Neuron (in vitro differentiated cells): ENCODE data around the gene CHPT1.
"Not testable (repeated sequence)": the region's sequence is repeated elsewhere in the genome, so short reads cannot be mapped to it uniquely, and the experiment has no call there.

ENCODE experiments used
- H2AFZ ChIP-seq: one replicate; pipeline ENCODE4 v1.6.1; 2013; ENCODE audit warnings: low read depth, mild to moderate bottlenecking, inconsistent platforms, low read length, moderate library complexity
- H3K27me3 ChIP-seq: one replicate; pipeline ENCODE4 v1.6.1; 2013; ENCODE audit warnings: low read length; ENCODE audit not compliant: insufficient read depth
- H3K36me3 ChIP-seq: one replicate; pipeline ENCODE4 v1.6.1; 2013; ENCODE audit warnings: low read length; ENCODE audit not compliant: insufficient read depth
- H3K4me1 ChIP-seq: one replicate; pipeline ENCODE4 v1.6.1; 2013; ENCODE audit warnings: low read length; ENCODE audit not compliant: insufficient read depth
- H3K4me3 ChIP-seq: 2 replicates; pipeline ENCODE4 v1.5.1; 2013; ENCODE audit warnings: mild to moderate bottlenecking, low read length, moderate library complexity
- H3K9me3 ChIP-seq: one replicate; pipeline ENCODE4 v1.6.1; 2013; ENCODE audit warnings: low read length

Gene CHPT1

GRCh38 chr12:101697197-101697929 is at the start of gene CHPT1:
Gene CHPT1, plus strand, starts transcription at chr12:101697640. Its CDS starts 222 bp downstream, at chr12:101697862.
- H3K36me3 ChIP-seq = no peaks in the 10 kb centered on the region
- H2AFZ ChIP-seq = peak within 1 kb of the TSS; percentile 89
- no peaks in the 10 kb centered on the region for H3K27me3 ChIP-seq
- peak within 1 kb of the TSS; percentile 72 for H3K4me3 ChIP-seq
- no peaks in the 10 kb centered on the region for H3K9me3 ChIP-seq
- H3K4me1 ChIP-seq = peaks cover 9% of the 10 kb centered on the region

- no peaks in the 10 kb centered on the region for H3K36me3 ChIP-seq
- H3K4me3 ChIP-seq = no peak overlapping the region
- no peak overlapping the region for H2AFZ ChIP-seq
- H3K27me3 ChIP-seq = peaks cover 2% of the 10 kb centered on the region
- H3K4me1 ChIP-seq = no peaks in the 10 kb centered on the region
- H3K9me3 ChIP-seq = no peaks in the 10 kb centered on the region
Measured at GRCh38 chr12:101647711-101648110, 49.7 kb upstream of the CHPT1 start.

GRCh38 chr12:101648195-101648594 is 49.2 kb upstream of the CHPT1 start:
- H3K4me3 ChIP-seq = no peak overlapping the region
- H3K36me3 ChIP-seq = no peaks in the 10 kb centered on the region
- no peaks in the 10 kb centered on the region for H3K4me1 ChIP-seq
- H3K9me3 ChIP-seq = no peaks in the 10 kb centered on the region
- no peaks in the 10 kb centered on the region for H3K27me3 ChIP-seq
- H2AFZ ChIP-seq = no peak overlapping the region

- Histone ChIP-seq H3K27me3 (no peaks in the 10 kb centered on the region), H3K36me3 (no peaks in the 10 kb centered on the region), H3K4me1 (no peaks in the 10 kb centered on the region), H3K9me3 (no peaks in the 10 kb centered on the region), H2AFZ (no peak overlapping the region), H3K4me3 (no peak overlapping the region)
Measured at GRCh38 chr12:101650346-101651117, 46.9 kb upstream of the CHPT1 start.

GRCh38 chr12:101653030-101653429 is 44.4 kb upstream of the CHPT1 start:
- Histone ChIP-seq H3K9me3 (no peaks in the 10 kb centered on the region), H3K4me3 (no peak overlapping the region), H3K36me3 (no peaks in the 10 kb centered on the region), H2AFZ (no peak overlapping the region), H3K27me3 (no peaks in the 10 kb centered on the region), H3K4me1 (no peaks in the 10 kb centered on the region)

- Histone ChIP-seq H3K27me3 (no peaks in the 10 kb centered on the region), H2AFZ (no peak overlapping the region), H3K36me3 (no peaks in the 10 kb centered on the region), H3K4me3 (no peak overlapping the region), H3K9me3 (no peaks in the 10 kb centered on the region), H3K4me1 (no peaks in the 10 kb centered on the region)
Measured at GRCh38 chr12:101653503-101653902, 43.9 kb upstream of the CHPT1 start.

GRCh38 chr12:101654442-101654841 is 43.0 kb upstream of the CHPT1 start:
- no peak overlapping the region for H2AFZ ChIP-seq
- H3K4me3 ChIP-seq = no peak overlapping the region
- H3K4me1 ChIP-seq = no peaks in the 10 kb centered on the region
- H3K27me3 ChIP-seq = peaks cover 2% of the 10 kb centered on the region
- H3K36me3 ChIP-seq = no peaks in the 10 kb centered on the region
- no peaks in the 10 kb centered on the region for H3K9me3 ChIP-seq

- Histone ChIP-seq H3K4me3 (no peak overlapping the region), H3K4me1 (no peaks in the 10 kb centered on the region), H3K27me3 (peaks cover 2% of the 10 kb centered on the region), H2AFZ (no peak overlapping the region), H3K9me3 (no peaks in the 10 kb centered on the region), H3K36me3 (no peaks in the 10 kb centered on the region)
Measured at GRCh38 chr12:101655393-101655792, 42.0 kb upstream of the CHPT1 start.

GRCh38 chr12:101660662-101661061 is 36.8 kb upstream of the CHPT1 start:
- not testable (repeated sequence) for H3K36me3 ChIP-seq, H3K9me3 ChIP-seq

GRCh38 chr12:101663298-101663697 is 34.1 kb upstream of the CHPT1 start:
- H3K27me3 ChIP-seq = peaks cover 2% of the 10 kb centered on the region
- H3K9me3 ChIP-seq = no peaks in the 10 kb centered on the region
- no peak overlapping the region for H3K4me3 ChIP-seq
- no peaks in the 10 kb centered on the region for H3K36me3 ChIP-seq
- H3K4me1 ChIP-seq = peaks cover 10% of the 10 kb centered on the region
- H2AFZ ChIP-seq = no peak overlapping the region

More at GRCh38 chr12:101660662-101661061, 36.8 kb upstream of the CHPT1 start:
- H3K27me3 ChIP-seq, H3K4me3 ChIP-seq, H2AFZ ChIP-seq: not testable (repeated sequence)
- H3K4me1 ChIP-seq = peaks cover 10% of the 10 kb centered on the region

GRCh38 chr12:101664992-101665391 is 32.4 kb upstream of the CHPT1 start:
- H3K4me3 ChIP-seq = no peak overlapping the region
- H3K4me1 ChIP-seq = peaks cover 10% of the 10 kb centered on the region
- H3K36me3 ChIP-seq = no peaks in the 10 kb centered on the region
- no peaks in the 10 kb centered on the region for H3K9me3 ChIP-seq
- peak overlapping the region; percentile 46 for H2AFZ ChIP-seq
- no peaks in the 10 kb centered on the region for H3K27me3 ChIP-seq

GRCh38 chr12:101666052-101666728 is 31.2 kb upstream of the CHPT1 start:
- Histone ChIP-seq H3K36me3 (no peaks in the 10 kb centered on the region), H3K4me3 (no peak overlapping the region), H3K27me3 (no peaks in the 10 kb centered on the region), H3K9me3 (no peaks in the 10 kb centered on the region), H2AFZ (no peak overlapping the region), H3K4me1 (peaks cover 10% of the 10 kb centered on the region)

GRCh38 chr12:101667591-101667990 is 29.8 kb upstream of the CHPT1 start:
- Histone ChIP-seq H3K36me3 (no peaks in the 10 kb centered on the region), H3K4me3 (no peak overlapping the region), H3K9me3 (no peaks in the 10 kb centered on the region), H3K4me1 (peaks cover 10% of the 10 kb centered on the region), H3K27me3 (no peaks in the 10 kb centered on the region), H2AFZ (no peak overlapping the region)
